ENCODE results near the gene RALGPS2. TPM values are rescaled to one million over a fixed set of nuclear protein-coding genes. Genes with fewer than 3 reads are reported as not detected.

Gene RALGPS2
- total RNA-seq, 1 experiment from 2014 or later = 238 TPM

- Histone ChIP-seq H3K79me2 (ENCODE audit: low read length) (no peaks in the 10 kb centered on the region), H3K9me3 (ENCODE audit: low read length) (no peaks in the 10 kb centered on the region), H3K9ac (ENCODE audit: low read length) (no peak overlapping the region; the same call in 1 of the 2 replicates), H3K4me1 (ENCODE audit: low read length) (peaks cover 72% of the 10 kb centered on the region), H3K36me3 (ENCODE audit: insufficient read depth, low read length) (peaks cover 16% of the 10 kb centered on the region; the same call in 1 of the 2 replicates), H3K9me2 (replicated peaks; ENCODE audit: insufficient read depth, low read length) (no peaks in the 10 kb centered on the region), H3K27me3 (ENCODE audit: low read length) (no peaks in the 10 kb centered on the region), H3K4me2 (ENCODE audit: low read depth, low read length, poor library complexity, severe bottlenecking) (peak overlapping the region; percentile 24), H4K20me1 (ENCODE audit: insufficient read depth, low read depth, low read length) (peaks cover 13% of the 10 kb centered on the region), H3K27ac (ENCODE audit: low read length) (peak overlapping the region; percentile 23; the same call in 1 of the 2 replicates), H2AFZ (ENCODE audit: low read length) (no peak overlapping the region), H3K4me3 (ENCODE audit: low read length) (no peak overlapping the region)
- DNase-seq = peak; percentile 77
Measured at GRCh38 chr1:178931858-178932551, 207.0 kb downstream of the RALGPS2 start.

- H3K4me1 ChIP-seq (ENCODE audit: low read length) = peaks cover 69% of the 10 kb centered on the region
- H3K36me3 ChIP-seq (ENCODE audit: insufficient read depth, low read length) = peaks cover 14% of the 10 kb centered on the region; the same call in 1 of the 2 replicates
- H2AFZ ChIP-seq (ENCODE audit: low read length) = no peak overlapping the region
- H3K79me2 ChIP-seq (ENCODE audit: low read length) = no peaks in the 10 kb centered on the region
- no peak overlapping the region for H3K9ac ChIP-seq (ENCODE audit: low read length)
- H3K9me3 ChIP-seq (ENCODE audit: low read length) = no peaks in the 10 kb centered on the region
- peaks cover 13% of the 10 kb centered on the region for H4K20me1 ChIP-seq (ENCODE audit: insufficient read depth, low read depth, low read length)
- H3K4me3 ChIP-seq (ENCODE audit: low read length) = no peak overlapping the region
- H3K27me3 ChIP-seq (ENCODE audit: low read length) = no peaks in the 10 kb centered on the region
- H3K4me2 ChIP-seq (ENCODE audit: low read depth, low read length, poor library complexity, severe bottlenecking) = peak overlapping the region; percentile 24
- DNase-seq = no peak
- no peaks in the 10 kb centered on the region for H3K9me2 ChIP-seq (replicated peaks; ENCODE audit: insufficient read depth, low read length)
- 0 out of 2 replicates have a peak overlapping the region, but pooled peaks have one; percentile 23 for H3K27ac ChIP-seq (ENCODE audit: low read length)
Measured at GRCh38 chr1:178932552-178932906, 207.5 kb downstream of the RALGPS2 start.

GRCh38 chr1:178933105-178933561 lies 208.1 kb downstream of the RALGPS2 start:
- Histone ChIP-seq H2AFZ (ENCODE audit: low read length) (no peak overlapping the region), H3K4me3 (ENCODE audit: low read length) (no peak overlapping the region)

DNA sequence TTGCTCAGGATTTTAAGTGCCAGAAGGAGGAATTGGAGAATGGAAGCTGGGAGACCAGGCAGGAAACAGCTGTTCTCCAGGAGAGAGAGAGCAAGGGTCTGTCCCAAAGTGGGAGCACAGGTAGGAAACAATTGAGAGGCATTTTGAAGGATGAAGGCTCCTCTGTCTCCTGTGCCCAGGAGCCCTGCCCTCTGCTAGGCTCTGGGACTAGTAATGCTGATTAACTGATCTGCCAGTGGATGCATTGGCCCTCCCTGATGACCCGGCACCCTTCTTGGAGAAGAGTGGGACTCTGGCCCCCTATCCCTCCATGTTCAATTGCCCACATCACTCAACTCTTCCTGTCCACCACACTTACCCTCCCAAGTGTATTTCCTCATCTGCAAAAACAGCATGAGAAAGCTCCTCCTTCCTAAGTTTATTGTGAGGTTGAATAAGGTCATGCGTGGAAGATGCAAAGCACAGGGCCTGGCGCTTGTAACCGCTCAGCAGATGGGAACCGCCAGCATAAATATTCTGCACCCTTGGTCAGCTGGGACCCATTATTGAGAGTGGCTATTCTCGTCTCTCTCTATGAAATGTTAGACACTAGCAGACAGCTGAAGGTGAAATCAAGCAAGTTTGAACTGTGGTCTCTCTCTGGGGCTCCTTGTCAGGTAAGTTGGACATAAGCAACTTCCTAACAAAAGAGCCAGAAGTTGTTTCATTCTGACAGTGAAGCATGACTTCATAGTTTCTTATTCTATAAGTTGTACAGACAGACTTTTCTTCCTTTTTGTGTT lies 208.9 kb downstream of the RALGPS2 start:
- no peak overlapping the region for H3K4me3 ChIP-seq (ENCODE audit: low read length)
- peak; percentile 73 for DNase-seq
- H3K27ac ChIP-seq (ENCODE audit: low read length) = peak overlapping the region; percentile 47
- H3K36me3 ChIP-seq (ENCODE audit: insufficient read depth, low read length) = peaks cover 14% of the 10 kb centered on the region; the same call in 1 of the 2 replicates
- H3K79me2 ChIP-seq (ENCODE audit: low read length) = no peaks in the 10 kb centered on the region
- no peaks in the 10 kb centered on the region for H3K9me3 ChIP-seq (ENCODE audit: low read length)
- no peak overlapping the region for H2AFZ ChIP-seq (ENCODE audit: low read length)
- H3K4me2 ChIP-seq (ENCODE audit: low read depth, low read length, poor library complexity, severe bottlenecking) = peak overlapping the region; percentile 7
- H3K9me2 ChIP-seq (replicated peaks; ENCODE audit: insufficient read depth, low read length) = no peaks in the 10 kb centered on the region
- H3K27me3 ChIP-seq (ENCODE audit: low read length) = no peaks in the 10 kb centered on the region
- peaks cover 57% of the 10 kb centered on the region for H3K4me1 ChIP-seq (ENCODE audit: low read length)
- peaks cover 13% of the 10 kb centered on the region for H4K20me1 ChIP-seq (ENCODE audit: insufficient read depth, low read depth, low read length)
- no peak overlapping the region for H3K9ac ChIP-seq (ENCODE audit: low read length)

More at GRCh38 chr1:178933105-178933561, 208.1 kb downstream of the RALGPS2 start:
- H3K9ac ChIP-seq (ENCODE audit: low read length) = no peak overlapping the region
- H3K9me3 ChIP-seq (ENCODE audit: low read length) = no peaks in the 10 kb centered on the region
- no peaks in the 10 kb centered on the region for H3K9me2 ChIP-seq (replicated peaks; ENCODE audit: insufficient read depth, low read length)
- DNase-seq = no peak
- H3K4me1 ChIP-seq (ENCODE audit: low read length) = peaks cover 65% of the 10 kb centered on the region
- no peaks in the 10 kb centered on the region for H3K79me2 ChIP-seq (ENCODE audit: low read length)
- H3K36me3 ChIP-seq (ENCODE audit: insufficient read depth, low read length) = peaks cover 14% of the 10 kb centered on the region; the same call in 1 of the 2 replicates
- H3K27ac ChIP-seq (ENCODE audit: low read length) = peak overlapping the region; percentile 47
- peak overlapping the region; percentile 7 for H3K4me2 ChIP-seq (ENCODE audit: low read depth, low read length, poor library complexity, severe bottlenecking)
- no peaks in the 10 kb centered on the region for H3K27me3 ChIP-seq (ENCODE audit: low read length)
- H4K20me1 ChIP-seq (ENCODE audit: insufficient read depth, low read depth, low read length) = peaks cover 13% of the 10 kb centered on the region

- H3K79me2 ChIP-seq (ENCODE audit: low read length) = no peaks in the 10 kb centered on the region
- H2AFZ ChIP-seq (ENCODE audit: low read length) = no peak overlapping the region
- peaks cover 51% of the 10 kb centered on the region for H3K4me1 ChIP-seq (ENCODE audit: low read length)
- H3K4me2 ChIP-seq (ENCODE audit: low read depth, low read length, poor library complexity, severe bottlenecking) = peak overlapping the region; percentile 7
- no peaks in the 10 kb centered on the region for H3K9me2 ChIP-seq (replicated peaks; ENCODE audit: insufficient read depth, low read length)
- no peaks in the 10 kb centered on the region for H3K9me3 ChIP-seq (ENCODE audit: low read length)
- H3K36me3 ChIP-seq (ENCODE audit: insufficient read depth, low read length) = peaks cover 12% of the 10 kb centered on the region; the same call in 1 of the 2 replicates
- H3K27me3 ChIP-seq (ENCODE audit: low read length) = no peaks in the 10 kb centered on the region
- no peak overlapping the region for H3K9ac ChIP-seq (ENCODE audit: low read length)
- H4K20me1 ChIP-seq (ENCODE audit: insufficient read depth, low read depth, low read length) = peaks cover 13% of the 10 kb centered on the region
- no peak for DNase-seq
- H3K27ac ChIP-seq (ENCODE audit: low read length) = peak overlapping the region; percentile 47; the same call in 1 of the 2 replicates
- H3K4me3 ChIP-seq (ENCODE audit: low read length) = no peak overlapping the region
Measured at GRCh38 chr1:178934546-178934945, 209.5 kb downstream of the RALGPS2 start.

DNA sequence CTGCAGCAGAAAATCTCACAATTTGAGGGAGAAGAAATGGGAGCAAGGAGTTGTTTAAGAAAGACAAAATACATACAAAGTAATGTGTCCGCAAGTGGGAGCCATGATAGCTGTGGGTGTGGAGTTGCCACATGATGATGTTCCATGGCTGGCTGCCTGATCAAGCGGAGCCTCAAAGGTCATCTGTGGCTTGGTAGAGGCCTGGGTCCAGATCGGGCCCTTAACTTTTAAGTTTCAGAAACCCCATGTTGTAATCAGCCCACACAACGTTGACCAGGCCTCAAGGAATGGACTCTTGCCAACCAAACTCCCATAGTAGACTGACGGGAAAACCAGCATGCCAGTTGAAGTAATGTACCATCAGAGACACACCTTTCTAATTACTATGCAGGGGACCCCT lies 210.6 kb downstream of the RALGPS2 start:
- Histone ChIP-seq H2AFZ (ENCODE audit: low read length) (no peak overlapping the region), H3K9me2 (replicated peaks; ENCODE audit: insufficient read depth, low read length) (no peaks in the 10 kb centered on the region), H3K27ac (ENCODE audit: low read length) (no peak overlapping the region), H3K27me3 (ENCODE audit: low read length) (no peaks in the 10 kb centered on the region), H3K4me3 (ENCODE audit: low read length) (no peak overlapping the region), H3K4me2 (ENCODE audit: low read depth, low read length, poor library complexity, severe bottlenecking) (no peak overlapping the region), H4K20me1 (ENCODE audit: insufficient read depth, low read depth, low read length) (peaks cover 16% of the 10 kb centered on the region), H3K9ac (ENCODE audit: low read length) (no peak overlapping the region), H3K9me3 (ENCODE audit: low read length) (no peaks in the 10 kb centered on the region), H3K4me1 (ENCODE audit: low read length) (peaks cover 40% of the 10 kb centered on the region), H3K36me3 (ENCODE audit: insufficient read depth, low read length) (peaks cover 6% of the 10 kb centered on the region; the same call in 1 of the 2 replicates), H3K79me2 (ENCODE audit: low read length) (no peaks in the 10 kb centered on the region)
- DNase-seq = no peak

- H3K79me2 ChIP-seq (ENCODE audit: low read length) = no peaks in the 10 kb centered on the region
- H2AFZ ChIP-seq (ENCODE audit: low read length) = no peak overlapping the region
- H4K20me1 ChIP-seq (ENCODE audit: insufficient read depth, low read depth, low read length) = peaks cover 7% of the 10 kb centered on the region
- peaks cover under 1% of the 10 kb centered on the region; the same call in 1 of the 2 replicates for H3K36me3 ChIP-seq (ENCODE audit: insufficient read depth, low read length)
- H3K9me3 ChIP-seq (ENCODE audit: low read length) = no peaks in the 10 kb centered on the region
- H3K4me3 ChIP-seq (ENCODE audit: low read length) = no peak overlapping the region
- DNase-seq = no peak
- peaks cover 20% of the 10 kb centered on the region for H3K4me1 ChIP-seq (ENCODE audit: low read length)
- H3K27me3 ChIP-seq (ENCODE audit: low read length) = no peaks in the 10 kb centered on the region
- no peak overlapping the region for H3K9ac ChIP-seq (ENCODE audit: low read length)
- H3K27ac ChIP-seq (ENCODE audit: low read length) = no peak overlapping the region
- H3K4me2 ChIP-seq (ENCODE audit: low read depth, low read length, poor library complexity, severe bottlenecking) = no peak overlapping the region
- no peaks in the 10 kb centered on the region for H3K9me2 ChIP-seq (replicated peaks; ENCODE audit: insufficient read depth, low read length)
Measured at GRCh38 chr1:178937695-178938094, 212.7 kb downstream of the RALGPS2 start.
